GM10248 (cell line): Measurements from ENCODE around the gene NR3C2.

Source experiments
- CTCF ChIA-PET: fragments of 300-600 bp; sonication (Branson Sonifier 250); formaldehyde crosslinking; extraction: SDS; loops from one replicate; lab custom pipeline; 2021; ENCODE audit warnings: antibody characterized with exemption; lab: Yijun Ruan, JAX
- POLR2A ChIA-PET: fragments of 350-650 bp; sonication (Branson Sonifier 250); formaldehyde crosslinking; extraction: SDS; loops from one replicate; lab custom pipeline; 2020; ENCODE audit warnings: antibody characterized with exemption; lab: Yijun Ruan, JAX
- DNase-seq: peaks from one replicate; pipeline ENCODE4 v3.0.0; 2012; ENCODE audit errors: extremely low spot score
- CTCF ChIP-seq: IDR thresholded peaks from 2 replicates; pipeline ENCODE4 v1.5.1; 2012; ENCODE audit warnings: mild to moderate bottlenecking, low read depth; ENCODE audit errors: extremely low read depth, missing control alignments, control extremely low read depth

NR3C2 gene

GRCh38 chr4:148366251-148366650 is 76.0 kb downstream of the NR3C2 start:
- no peak for DNase-seq
- no peak for TF ChIP-seq CTCF
- POLR2A ChIA-PET = no interaction called here
- CTCF ChIA-PET = no interaction called here

GRCh38 chr4:148364525-148364924 is 77.7 kb downstream of the NR3C2 start:
- no peak for DNase-seq
- ChIA-PET CTCF (interaction anchor here (1.8 kb wide), 1 partner anchor 10 kb away, joined by 4 read pairs; no protein-coding TSS in a partner anchor), POLR2A (no interaction called here)
- TF ChIP-seq CTCF = no peak

GRCh38 chr4:148359769-148360168 is 82.4 kb downstream of the NR3C2 start:
- ChIA-PET POLR2A (no interaction called here), CTCF (no interaction called here)
- no peak for DNase-seq
- TF ChIP-seq CTCF = no peak

GRCh38 chr4:148355442-148356123 is 86.6 kb downstream of the NR3C2 start:
- no peak for DNase-seq
- TF ChIP-seq CTCF = no peak
- ChIA-PET POLR2A (no interaction called here), CTCF (interaction anchor here (0.7 kb wide), 1 partner anchor 12 kb away, joined by 3 read pairs; no protein-coding TSS in a partner anchor)

- POLR2A ChIA-PET = no interaction called here
- DNase-seq = no peak
- CTCF ChIA-PET = no interaction called here
- TF ChIP-seq CTCF = no peak
Measured at GRCh38 chr4:148354186-148354585, 88.0 kb downstream of the NR3C2 start.

GRCh38 chr4:148353571-148353970 is 88.6 kb downstream of the NR3C2 start:
- ChIA-PET CTCF (no interaction called here), POLR2A (no interaction called here)
- no peak for TF ChIP-seq CTCF
- DNase-seq = no peak

GRCh38 chr4:148349153-148349552 is 93.1 kb downstream of the NR3C2 start:
- DNase-seq = no peak
- POLR2A ChIA-PET = no interaction called here
- TF ChIP-seq CTCF = no peak
- CTCF ChIA-PET = no interaction called here
